Stimulated activated CD4-positive, alpha-beta T cell treated with anti-CD3 and anti-CD28 coated beads, Interleukin-1b, Interleukin-23, amount 100 ng/mL, for 24 hours (primary cell): ENCODE data around the gene NEDD4L.
A peak's percentile ranks its signal among the peaks of the same experiment; 100 is the strongest.

Source experiments
- DNase-seq, 4 experiments: peaks; one replicate each; pipeline ENCODE4 v3.0.0-alpha.2; 2020; ENCODE audit warnings: low read depth in 4 of 4, low spot score in 1 of 4

Gene NEDD4L

GRCh38 chr18:58391932-58392323 lies 347.9 kb downstream of the NEDD4L start:
- no peak for DNase-seq

- no peak for DNase-seq
These were observed 348.4 kb downstream of the NEDD4L start for GRCh38 chr18:58392324-58393000.

- DNase-seq: no peak
These were observed 349.3 kb downstream of the NEDD4L start for GRCh38 chr18:58393295-58393694.

- no peak for DNase-seq
These were observed 350.0 kb downstream of the NEDD4L start for GRCh38 chr18:58394046-58394445.

- DNase-seq: no peak
These were observed 350.8 kb downstream of the NEDD4L start for GRCh38 chr18:58394602-58395425.

- DNase-seq: no peak
These were observed 352.1 kb downstream of the NEDD4L start for GRCh38 chr18:58396144-58396543.

GRCh38 chr18:58396966-58397365 lies 352.9 kb downstream of the NEDD4L start:
- DNase-seq: no peak

GRCh38 chr18:58397385-58398132 lies 353.5 kb downstream of the NEDD4L start:
- DNase-seq: no peak

- no peak for DNase-seq
These were observed 354.8 kb downstream of the NEDD4L start for GRCh38 chr18:58398648-58399398.

- peak in 2 of 4 experiments; percentile 7 to 21 for DNase-seq
These were observed 356.4 kb downstream of the NEDD4L start for GRCh38 chr18:58400331-58400870.

GRCh38 chr18:58401191-58401590 lies 357.2 kb downstream of the NEDD4L start:
- DNase-seq: no peak

GRCh38 chr18:58402247-58402646 lies 358.2 kb downstream of the NEDD4L start:
- DNase-seq: no peak

GRCh38 chr18:58402951-58403702 lies 359.1 kb downstream of the NEDD4L start:
- no peak for DNase-seq

- no peak for DNase-seq
These were observed 359.9 kb downstream of the NEDD4L start for GRCh38 chr18:58403799-58404455.

GRCh38 chr18:58405107-58405898 lies 361.3 kb downstream of the NEDD4L start:
- DNase-seq: no peak

- DNase-seq: no peak
These were observed 363.2 kb downstream of the NEDD4L start for GRCh38 chr18:58407263-58407648.

GRCh38 chr18:58407649-58408407 lies 363.8 kb downstream of the NEDD4L start:
- DNase-seq: no peak

GRCh38 chr18:58408665-58409064 lies 364.6 kb downstream of the NEDD4L start:
- no peak for DNase-seq
